GM19395 (cell line): Measurements from ENCODE around the gene NF2.

Source experiments
- ATAC-seq: cut with Tn5 transposase; IDR thresholded peaks from one replicate; pipeline ENCODE4 v1.9.1; 2021; ENCODE audit warnings: mild to moderate bottlenecking, moderate library complexity; ENCODE audit not compliant: unreplicated experiment

Gene NF2

DNA sequence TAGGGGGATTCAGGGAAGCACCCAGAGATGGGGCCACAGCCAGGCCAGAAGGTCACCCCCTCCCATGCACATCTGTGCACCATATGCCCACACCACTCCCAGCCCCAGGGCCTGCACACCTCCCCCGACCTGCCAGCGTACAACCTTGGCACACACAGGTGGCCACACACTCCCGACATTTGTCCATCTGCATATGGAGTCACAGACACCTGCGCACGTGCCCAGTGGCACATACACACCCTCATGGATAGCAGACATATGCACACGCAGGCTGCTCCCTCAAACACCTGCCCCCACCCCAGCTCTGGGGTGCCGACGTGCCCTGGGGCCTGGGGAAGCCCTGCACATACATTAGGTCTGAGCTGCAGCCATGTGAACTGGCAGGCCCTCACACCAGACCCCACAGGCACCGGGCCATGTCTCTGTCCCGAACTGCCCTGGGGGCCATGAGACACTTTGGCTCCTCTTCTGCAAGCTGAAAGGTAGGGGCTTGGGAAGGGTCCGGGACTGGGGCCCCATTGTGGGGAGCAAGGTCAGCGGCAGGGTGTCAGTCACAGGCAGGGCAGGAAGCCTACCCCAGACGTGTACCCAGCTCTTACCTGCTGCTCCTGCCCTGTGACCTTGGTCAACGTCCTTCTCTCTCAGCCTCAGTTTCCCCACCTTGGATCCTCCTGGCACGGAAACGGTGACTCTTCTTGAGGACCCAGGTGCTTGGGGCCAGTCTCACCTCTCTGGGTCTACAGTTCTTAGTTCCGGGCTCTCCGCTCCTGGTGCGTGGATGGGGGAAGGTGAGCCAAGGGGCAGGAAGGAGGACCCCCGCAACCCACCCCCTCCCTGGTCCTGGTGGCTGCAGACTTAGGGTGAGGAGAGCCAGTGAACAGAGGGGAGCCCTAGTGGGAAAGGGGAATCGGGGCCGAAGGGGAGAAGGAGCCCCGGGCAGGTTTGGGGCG lies 115.8 kb downstream of the NF2 start:
- no peak for ATAC-seq

DNA sequence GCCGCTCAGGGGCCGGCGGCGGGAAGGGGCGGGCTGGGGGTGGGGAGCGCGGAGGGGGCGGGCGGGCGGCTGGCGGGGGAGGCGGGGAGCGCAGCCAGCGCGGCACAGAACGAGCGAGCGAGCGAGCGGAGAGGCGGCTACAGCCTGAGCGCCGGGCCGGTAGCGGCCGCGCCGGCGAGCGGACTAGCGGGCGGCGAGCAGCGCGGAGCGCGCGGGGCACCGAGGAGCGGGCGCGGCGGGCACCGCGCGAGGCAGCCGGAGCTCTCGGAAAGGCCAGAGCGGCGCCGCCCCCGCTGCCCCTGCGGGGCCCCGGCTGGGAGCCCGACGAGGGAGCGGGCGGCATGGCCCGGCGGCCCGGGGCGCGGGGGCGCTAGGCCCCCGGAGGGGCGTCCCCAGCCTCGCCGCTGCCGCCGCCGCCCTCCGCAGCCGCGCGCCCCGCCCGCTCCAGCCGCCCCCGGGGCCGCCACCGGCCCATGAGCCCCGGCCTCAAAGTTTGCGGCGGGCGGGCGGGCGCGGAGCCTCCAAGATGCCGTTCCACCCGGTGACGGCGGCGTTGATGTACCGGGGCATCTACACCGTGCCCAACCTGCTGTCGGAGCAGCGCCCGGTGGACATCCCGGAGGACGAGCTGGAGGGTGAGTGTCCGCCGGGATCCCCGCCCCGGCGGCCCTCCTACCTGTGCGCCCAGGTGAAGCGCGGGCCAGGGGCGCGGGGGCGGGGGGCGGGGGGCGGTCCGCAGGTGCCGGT lies 116.6 kb downstream of the NF2 start, which contains the start of gene CABP7:
Gene CABP7, plus strand, starts transcription at position 105 of the 747 bp plus-strand sequence. Its CDS starts 422 bp downstream, at position 527.
- ATAC-seq: no peak

DNA sequence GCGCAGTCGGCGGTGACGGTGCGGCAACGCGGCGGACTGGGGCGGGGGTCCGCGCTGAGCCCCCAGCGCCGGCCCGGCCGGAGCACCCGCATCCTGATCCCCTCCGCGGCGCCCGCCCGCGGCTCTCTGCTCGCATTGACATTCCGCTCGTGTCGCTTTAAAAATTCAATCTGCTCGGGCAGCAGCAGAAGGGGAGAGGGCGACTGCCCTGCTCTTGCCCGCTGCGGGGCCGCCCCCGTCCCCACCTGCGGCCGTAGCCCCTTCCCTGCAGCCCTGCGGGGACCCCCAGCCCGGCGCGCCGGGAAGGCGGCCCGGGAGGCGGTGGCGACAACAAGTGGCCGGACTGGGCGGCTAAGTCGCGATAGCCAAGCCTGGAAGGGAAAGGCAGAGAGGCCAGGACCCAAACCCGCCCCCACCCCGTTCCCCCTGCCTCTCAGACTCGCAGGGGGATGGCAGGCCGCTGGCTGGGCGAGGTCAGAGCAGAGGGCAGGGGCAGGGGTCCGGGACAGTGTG lies 117.4 kb downstream of the NF2 start:
- no peak for ATAC-seq

DNA sequence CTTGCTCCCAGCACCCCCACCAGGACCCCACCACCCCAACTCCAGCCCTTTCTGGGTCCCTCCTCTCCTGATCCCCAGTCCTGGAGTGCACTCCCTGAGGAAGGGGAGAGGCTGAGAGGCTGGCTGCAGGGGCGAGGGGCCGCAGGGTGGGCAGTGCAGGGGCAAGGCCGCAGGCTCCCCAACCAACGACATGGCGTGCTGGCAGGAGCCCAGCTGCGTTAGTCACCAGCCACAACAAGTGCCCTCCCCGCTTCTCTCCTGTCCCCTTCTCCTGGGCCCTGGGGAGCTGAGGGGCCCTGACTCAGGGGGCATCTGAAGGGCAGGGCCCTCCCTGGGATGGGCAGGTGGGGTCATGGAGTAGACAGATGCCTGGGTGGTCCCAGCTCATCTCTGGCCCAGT lies 118.7 kb downstream of the NF2 start:
- no peak for ATAC-seq

DNA sequence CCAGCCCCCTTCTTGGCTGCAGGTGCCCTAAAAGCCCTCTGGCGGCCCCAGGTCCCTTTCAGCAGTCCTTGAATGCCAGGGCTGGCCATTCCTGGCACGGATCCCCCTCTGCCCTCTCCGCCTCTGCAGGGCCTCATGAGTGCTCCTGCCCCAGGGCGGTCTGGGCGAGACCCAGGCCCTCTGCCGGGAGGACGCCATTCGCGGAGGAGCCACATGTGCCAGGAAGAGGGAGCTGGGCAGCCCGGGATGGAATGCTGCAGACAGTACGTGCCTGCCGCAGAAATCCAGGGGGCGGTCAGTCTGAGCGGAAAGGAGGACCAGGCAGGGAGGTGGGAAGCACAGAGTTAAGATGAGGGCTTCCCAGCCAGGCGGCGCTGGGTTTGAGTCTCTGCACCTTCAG lies 119.2 kb downstream of the NF2 start:
- ATAC-seq: no peak

DNA sequence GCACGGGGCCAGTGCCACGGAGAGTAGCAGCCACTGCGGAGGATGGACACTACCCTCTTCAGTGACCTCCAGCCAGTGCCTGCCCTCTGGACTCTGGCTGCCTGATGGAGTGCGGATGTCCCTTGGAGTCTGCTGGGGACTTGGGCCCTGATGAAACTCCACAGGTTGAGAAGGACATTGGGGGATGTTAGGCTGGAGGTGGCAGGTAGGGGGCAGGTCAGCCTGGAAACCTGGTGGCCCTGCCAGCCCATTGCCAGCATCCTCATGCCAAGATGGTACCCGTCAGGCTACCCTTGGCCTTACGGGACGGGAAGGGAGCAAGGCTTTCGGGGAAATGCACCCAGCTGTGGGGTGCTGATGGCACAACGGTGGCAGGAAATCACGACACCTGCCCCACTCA lies 120.3 kb downstream of the NF2 start:
- ATAC-seq: no peak

DNA sequence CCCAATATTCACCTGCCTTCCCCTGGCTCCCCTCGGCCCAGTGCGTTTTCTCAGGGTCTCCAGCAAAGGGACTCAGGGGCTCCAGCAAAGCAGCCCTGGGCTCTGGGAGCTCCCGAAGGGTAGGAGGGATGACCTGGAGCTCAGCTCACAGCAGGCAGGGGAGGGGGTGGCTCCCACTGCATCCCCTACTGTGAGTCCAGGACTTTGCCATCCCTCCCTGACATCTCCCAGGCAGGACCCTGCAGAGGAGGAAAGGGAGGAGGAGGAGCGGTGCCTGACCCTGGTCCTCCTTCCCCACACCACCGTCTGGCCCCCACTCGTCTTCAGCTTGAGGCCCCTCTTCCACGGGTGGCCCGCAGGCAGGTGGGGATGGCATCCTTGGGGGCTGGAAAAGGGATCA lies 121.4 kb downstream of the NF2 start:
- ATAC-seq: no peak

DNA sequence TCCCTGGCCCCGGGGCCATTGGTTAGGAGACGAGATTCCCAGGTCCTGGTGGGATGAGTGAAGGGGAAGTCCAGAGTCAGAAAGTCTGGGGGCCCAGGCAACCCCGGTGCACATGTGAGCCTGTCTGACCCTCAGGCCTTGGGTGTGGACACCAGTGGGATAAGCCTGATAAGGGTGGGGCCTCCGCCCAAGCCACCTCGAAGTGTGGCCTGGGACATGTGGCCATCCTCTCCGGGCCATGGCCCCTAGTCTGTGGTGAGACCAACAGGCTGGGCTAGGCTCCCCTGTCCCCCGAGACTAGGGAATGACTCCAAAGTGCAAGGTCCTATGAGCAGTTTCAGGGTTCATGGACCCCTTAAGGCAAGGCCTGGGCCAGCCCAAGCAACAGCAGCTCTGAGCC lies 122.7 kb downstream of the NF2 start:
- ATAC-seq: no peak

DNA sequence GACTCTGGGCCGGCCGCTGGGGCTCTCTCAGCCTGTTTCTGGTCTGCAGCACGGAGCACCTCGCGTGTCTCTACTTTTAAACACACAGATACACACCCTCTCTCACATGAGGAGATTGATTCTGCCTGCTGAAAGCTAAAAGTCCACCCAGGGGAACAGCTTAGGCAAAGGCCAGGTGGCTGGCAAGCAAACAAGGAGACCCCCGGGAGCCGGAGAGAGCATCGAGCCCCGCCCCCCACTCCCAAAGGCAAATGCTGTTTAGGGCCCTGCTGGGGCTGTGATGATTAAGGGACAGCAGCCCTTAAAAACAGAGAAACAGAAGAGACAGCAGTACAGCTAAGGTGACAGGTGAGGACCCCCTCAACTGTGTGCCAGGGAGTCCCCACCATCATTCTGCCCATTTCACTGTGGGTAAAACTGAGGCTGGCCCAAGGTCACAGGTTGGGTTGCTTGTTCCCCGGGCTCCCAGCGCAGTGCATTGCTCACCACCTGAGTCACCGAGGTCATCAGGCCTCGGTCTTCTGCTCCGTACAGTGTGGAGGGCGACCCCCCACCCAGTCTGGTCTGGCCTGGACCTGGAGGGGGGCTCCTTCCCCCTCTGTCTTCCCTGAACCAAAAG lies 123.2 kb downstream of the NF2 start:
- no peak for ATAC-seq

DNA sequence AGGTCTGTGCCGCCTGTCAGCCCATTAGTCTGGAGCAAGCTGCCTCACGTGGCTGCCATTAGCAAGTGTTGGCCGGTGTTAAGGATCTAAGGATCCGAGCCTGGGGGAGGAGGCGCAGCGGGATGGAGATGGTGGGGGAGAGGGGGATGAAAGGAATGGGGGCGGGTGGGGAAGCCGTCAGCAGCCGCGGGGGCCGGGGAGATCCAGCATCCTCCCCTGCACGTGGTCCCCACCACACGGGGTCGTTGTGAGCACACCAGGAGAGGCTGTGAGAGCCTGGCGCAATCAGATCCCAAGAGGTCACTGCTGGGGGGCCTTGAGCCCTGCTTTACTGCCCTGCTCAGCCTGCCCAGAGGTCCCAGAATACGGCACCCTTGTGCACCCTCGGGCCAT lies 123.7 kb downstream of the NF2 start:
- ATAC-seq: no peak

DNA sequence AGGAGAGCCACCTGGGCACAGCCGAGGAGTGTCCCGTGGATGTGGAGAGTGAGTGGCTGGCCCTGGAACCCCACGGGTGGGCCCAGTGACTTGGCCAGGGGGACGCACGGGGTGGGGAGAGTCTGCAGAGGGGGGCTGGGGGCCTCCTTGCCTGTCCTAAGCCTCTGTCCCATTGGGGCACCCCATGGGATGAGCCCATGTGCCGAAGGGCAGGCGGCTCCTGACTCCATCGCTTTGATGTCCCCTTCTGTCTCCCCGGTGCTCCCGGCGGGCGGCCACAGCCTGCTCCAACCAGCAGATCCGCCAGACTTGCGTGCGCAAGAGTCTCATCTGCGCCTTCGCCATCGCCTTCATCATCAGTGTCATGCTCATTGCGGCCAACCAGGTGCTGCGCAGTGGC lies 125.7 kb downstream of the NF2 start:
- ATAC-seq: no peak

DNA sequence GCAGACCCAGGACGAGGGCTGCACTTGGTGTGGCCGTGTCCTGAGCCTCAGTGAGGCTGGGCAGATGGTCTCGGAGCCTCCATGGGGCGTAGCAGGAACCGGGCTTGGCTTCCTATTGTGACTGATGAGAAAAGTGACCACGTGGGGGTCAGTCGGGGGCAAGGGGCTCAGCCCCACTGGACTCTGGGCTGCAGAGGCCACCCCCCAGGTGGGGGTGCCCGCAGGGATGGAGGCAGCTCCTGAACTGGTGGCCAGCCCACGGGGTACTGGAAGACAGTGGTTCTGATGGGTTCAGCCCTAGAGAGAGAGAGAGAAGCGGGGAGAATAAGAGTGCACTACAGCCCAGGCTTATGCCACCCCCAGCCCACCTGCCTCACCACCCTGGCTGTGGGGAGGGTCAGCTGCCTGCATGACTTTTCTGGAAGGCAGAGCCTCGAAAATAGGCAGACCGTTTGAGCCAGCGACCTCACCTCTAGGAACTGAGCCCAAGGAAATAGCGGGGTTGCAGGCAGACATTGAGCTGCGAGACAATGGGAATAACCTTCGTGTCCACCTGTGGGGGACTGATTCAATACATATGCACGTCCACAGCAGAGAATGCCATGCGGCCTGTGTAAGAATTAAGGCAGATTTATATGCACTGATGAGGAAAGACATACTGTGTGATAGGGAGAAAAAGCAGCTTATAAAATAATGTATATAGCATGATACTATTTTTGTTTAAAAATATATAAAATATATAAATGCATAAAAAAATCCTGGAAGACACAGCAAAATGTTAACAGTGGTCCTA lies 127.8 kb downstream of the NF2 start:
- ATAC-seq: no peak

DNA sequence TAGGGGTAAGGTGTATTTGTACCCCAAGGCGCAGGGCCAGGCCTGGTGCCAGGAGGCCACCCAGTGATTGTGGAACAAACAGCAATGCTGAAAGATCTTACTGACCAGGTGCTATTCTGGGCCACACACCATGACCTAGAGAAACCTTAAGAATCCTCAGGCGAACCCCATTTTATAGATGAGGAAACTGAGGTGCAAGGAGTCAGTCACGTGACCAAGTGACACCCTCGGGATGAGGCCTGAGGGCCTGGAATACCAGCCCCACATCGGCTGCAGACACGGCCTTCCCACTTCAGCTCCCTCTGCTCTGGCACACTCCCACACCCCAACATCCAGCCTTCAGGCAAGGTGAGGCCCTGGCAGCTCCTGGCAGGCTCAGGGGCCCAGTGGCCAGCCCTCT lies 129.4 kb downstream of the NF2 start:
- ATAC-seq: no peak

DNA sequence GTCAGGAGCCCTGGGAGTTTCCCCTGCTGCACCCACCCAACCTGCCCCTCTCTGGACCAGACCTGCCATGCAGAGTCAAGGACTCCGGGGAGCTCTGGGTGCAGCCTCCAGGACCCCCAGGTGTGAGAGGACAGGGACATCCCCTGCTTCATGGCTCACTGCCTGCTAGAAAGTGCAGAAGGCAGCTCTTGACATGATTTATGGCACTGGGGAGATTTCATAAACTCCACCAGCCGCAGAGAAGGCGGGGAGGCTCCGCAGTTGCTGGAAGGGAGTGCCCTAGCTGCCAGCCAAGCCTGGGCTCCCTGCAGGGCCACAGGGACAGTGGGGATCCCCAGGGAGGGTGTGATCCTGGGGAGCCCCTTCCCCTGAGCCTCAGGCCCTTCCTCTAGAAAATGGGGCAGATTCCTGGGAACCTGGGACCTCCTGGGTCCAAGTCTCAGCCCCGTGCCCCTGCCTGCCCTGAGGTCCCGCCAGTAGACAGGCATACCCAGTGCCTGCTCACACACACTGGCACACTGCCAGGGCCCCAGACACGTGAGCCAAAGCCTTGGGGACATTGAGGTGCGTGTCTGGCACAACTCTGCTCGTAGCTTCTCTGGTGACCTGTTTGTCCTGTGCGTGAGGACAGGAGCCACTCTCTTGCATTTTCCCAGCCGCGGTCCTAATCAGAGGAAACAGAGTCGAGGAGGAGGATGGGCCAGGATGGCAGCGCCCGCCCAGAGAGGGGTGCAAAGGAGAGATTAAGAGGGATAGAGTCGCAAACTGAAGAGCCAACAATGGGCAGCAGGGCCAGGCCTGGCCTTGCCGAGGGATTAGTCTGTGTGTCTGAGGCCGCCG lies 130.1 kb downstream of the NF2 start:
- no peak for ATAC-seq

DNA sequence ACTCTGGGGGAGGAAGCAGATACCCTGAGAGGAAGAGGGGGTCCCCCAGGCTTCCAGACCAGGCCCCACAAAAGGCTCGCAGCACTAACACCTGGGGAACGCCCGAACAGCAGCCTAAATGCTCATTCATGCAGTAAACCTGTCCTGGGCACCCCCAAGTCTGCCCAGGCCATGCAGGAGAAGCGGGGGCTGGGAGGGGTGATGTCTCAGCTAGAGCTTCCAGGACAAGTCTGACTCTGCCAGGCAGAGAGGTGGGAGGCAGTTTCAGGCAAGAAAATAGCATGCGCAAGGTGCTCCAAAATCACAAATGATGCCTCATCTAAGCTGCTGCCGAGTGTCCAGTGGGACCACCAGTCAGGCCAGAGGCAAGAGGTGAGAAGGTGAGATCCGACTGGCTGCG lies 131.0 kb downstream of the NF2 start:
- ATAC-seq: no peak

DNA sequence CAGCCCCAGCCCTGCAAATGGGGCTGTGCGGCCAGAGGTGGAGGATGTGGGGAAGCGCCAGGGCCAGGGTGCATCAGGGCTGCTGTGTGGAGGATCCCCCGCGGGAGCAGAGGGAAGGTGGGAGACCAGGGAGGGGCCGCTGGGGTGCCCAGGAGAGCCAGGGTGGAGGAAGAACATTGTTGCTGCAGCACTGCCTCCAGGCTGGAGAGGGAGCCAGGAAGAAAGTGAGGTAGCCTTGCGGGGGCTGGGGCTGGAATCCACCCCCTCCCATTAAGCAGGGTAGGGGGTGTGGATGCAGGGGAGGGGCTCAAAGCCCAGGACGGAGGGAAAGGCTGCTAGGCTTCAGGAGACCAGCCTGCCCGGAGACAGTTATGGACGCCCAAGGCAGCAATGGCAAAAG lies 131.4 kb downstream of the NF2 start:
- no peak for ATAC-seq

DNA sequence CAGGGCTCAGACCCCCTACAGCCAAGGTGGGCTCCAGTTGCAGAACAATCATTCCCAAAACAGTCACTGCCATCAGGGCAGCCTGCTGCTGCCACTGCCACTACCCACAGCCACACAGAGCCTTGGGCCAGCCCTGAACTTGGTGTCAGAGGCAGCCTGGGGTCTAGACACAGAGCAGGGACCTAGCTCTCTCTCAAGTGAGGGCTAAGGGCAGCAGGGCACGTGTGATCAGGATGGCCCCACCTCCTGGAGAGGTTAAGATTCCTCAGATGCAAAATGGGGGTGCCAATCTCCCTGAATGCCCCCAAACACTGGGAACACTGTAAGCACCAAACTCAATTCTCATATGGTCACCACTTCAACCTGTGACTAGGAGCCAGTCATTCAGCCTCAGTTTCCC lies 132.0 kb downstream of the NF2 start:
- ATAC-seq: no peak

DNA sequence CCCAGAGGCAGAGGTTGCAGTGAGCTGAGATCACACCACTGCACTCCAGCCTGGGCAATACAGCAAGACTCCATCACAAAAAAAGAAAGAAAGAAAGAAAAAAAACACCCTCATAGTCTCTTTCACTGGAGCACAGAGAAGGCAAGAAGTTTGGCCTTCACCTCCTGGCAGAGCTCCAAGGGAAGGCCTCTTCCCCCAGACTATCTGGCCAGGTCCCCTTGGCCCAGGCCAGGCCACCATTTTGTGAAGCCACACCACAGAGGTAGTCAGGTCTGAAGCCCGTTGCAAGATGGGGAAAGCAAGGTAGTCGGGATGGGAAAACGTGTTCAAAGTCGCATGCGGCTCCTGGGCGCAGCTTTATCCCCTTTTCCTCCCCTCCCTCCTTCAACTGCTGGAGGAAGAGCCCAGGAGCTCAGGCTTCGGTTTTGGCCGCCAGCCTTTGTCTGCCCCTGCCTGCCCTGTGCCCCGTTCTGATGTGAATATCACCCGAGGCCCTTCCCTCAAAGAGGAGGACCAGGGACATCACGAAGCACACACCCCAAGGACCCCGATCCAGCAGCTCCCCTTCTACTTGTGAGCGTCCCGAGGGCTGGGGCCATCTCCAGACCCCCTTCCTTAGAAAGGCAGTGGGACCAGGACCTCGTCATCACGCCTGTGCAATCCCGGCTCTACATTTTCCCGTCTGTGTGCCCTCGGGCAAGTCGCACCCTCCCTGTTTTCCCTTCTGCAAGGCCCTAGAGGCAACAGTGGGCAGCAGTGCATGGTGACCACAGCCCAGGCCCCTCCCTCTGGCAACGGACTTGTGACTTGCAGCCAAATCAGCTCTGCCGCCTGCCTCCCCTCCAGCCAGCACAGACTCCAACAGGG lies 134.1 kb downstream of the NF2 start:
- ATAC-seq: no peak
